NCI-H2196 (cell line): ENCODE results near the gene NKX6-1.

Experiments
- DNase-seq: peaks from one replicate; lab custom pipeline; 2025; ENCODE audit not compliant: unreplicated experiment; lab: John Stamatoyannopoulos, UW

NKX6-1 gene

DNA sequence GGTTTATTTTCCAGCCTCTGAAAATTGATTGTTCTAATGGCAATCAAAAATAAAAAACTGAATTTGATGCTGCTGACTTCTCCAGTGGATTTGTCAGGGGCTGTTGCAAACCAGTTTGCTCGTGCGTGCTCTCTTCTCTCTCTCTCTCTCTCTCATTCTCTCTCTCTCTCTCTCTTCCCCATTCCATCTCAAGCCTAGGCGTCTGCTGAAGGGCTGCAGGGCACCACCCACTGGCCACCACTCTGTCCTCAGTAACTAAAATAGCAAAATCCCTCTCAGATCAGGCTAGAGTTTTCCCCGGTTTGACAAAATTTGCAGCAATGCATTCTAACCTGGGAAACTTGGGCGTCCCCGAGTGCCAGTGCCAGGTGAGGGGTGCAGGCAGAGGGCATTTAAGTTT, 19.4 kb downstream of the NKX6-1 start:
- no peak for DNase-seq

DNA sequence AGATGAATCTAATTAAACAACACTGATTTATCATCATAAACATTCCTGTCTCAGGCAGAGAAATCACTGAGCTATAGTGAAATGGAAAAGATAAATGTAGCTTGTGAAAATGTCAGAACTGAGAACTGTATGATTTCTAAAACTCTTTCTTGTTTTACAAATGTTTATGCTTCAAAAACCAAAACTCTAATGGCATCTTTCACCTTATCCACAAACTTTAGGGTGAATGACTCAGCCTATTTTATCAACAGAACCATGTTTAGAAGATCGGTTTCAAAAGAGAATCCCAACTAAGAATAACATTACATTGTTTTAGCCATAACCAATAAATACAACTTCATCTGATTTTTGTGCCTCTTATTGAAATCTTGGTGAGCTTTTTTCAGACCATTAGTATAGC, 21.4 kb downstream of the NKX6-1 start:
- DNase-seq: no peak

DNA sequence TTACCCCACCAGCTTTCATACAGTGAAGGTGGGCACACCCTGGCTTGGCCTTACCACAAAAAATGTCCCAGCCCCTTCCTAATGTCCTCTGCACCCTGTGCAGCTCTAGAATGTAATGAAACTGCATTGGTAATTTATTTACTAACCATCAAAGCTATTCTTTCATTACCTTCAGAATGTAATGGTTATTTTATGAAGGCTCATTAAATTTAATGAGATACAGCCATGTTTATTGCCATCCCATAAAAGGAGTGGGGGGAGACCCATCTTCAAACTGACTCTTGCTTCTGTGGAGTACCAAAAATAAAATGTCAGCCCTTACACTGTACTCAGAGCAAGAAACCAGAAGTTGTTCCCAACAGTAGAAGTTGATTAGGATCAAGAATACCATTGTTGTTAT, 25.0 kb downstream of the NKX6-1 start:
- DNase-seq: no peak

DNA sequence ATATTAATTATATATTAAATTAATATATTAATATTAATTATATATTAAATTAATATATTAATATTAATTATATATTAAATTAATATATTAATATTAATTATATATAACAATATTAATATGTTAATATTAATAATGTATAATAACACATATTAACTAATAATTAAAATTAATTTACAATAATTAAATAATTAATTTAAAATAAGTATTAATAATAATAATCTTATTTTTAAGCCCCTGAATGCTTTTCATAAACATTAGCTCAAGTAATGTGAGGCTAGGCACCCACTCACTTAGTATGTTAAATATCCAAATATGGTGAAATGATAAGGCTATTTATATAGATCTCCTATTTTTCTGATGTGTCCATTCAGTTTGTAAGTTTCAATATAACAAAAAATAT, 26.9 kb downstream of the NKX6-1 start:
- no peak for DNase-seq

DNA sequence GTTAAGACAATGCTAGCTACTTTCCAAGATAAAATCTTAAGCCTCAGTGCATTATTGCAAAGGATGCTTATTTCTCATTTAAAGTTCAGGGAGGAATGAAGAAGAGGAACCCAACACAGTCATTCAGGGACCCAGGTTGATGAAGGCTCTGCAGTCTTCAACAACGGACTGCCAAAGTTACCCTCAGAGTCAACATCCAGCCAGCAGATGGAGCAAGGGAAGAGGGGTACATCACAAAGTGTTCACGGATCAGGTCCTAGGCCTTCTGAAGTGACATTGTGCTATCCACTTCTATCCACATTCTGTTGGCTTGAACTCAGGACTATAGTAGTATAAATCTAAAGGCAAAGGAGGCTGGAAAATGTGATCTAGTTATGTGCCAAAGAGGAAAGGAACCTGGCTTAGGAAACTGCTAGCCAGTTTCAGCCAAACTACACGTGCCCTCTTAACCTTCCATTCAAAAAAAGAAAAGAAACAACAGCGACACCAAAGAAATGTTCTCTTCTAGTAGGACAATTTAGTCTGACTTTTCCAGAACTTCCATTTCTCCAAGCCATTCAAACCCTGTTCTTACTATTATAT, 28.8 kb downstream of the NKX6-1 start:
- DNase-seq: no peak

DNA sequence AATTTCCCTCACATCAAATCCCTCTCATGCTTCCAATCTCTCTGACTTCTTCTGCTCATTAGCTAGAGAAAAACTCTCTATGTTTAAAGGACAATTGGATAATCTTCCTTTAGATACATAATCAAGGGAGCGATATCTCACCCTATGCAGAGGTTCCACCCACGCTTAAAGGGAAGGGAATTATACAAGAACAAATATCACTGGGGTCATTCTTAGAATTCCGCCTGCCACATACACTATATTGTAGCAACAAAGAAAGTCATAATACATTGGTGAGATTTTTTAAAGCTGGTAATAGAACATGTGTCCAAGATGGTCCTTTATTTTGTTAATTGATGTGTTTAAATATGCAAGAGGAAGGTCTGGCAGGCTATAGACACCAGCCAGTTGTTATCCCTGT, 31.5 kb downstream of the NKX6-1 start:
- no peak for DNase-seq

DNA sequence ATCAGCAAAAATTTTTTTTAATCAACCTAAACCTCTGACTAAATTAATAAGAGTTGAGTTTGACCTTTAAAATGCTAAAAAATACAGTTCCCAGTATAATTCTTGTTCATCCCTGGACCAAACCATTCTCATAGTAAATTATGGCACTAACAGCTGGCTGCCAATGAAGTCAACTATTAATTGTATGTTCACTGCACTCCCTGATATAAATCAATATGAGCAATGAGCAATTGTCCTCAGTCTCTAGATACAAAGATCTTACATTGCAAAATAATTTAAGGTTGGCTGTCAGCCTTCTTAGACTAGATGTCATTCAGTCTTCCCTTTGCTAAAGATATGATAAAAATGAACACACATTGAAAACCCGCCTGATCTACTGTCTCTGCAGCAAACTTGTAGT, 39.3 kb downstream of the NKX6-1 start:
- no peak for DNase-seq

DNA sequence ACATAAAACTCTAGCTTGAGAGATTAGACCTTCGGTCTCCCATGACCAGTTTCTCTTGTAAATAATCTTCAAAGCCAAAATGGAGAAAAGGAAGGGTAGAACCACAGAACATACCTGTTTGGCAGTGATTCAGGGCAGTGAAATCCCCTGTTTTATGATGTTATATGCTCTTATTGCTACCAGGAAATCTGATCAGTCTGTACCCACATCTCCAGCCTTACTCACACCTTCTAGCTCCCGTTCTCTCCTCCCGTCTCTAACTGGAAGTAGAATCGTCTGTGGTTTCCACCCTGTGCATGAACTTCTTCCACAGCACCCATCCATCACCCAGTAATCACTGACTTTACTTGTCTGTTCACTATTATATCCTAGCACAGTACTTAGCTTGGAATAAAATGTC, 42.9 kb downstream of the NKX6-1 start:
- DNase-seq: no peak

DNA sequence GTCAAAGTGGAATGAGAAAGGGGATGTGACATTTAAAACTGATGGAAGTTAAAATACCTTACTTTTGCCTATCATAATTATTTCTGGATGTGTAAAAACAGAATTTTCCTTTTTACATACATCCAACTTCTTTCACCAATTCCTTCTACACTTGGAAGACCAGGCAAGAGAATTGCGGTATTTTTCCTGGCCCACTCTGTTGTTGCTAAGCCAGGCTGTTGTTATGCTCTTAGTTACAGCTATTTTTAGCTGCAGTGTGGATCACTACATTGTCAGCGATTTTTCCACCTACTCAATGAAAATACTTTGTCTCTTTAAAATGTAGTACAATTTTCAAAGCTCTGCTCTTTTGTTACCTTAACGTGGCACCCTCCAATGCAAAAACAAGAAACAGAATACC, 43.4 kb downstream of the NKX6-1 start:
- no peak for DNase-seq

DNA sequence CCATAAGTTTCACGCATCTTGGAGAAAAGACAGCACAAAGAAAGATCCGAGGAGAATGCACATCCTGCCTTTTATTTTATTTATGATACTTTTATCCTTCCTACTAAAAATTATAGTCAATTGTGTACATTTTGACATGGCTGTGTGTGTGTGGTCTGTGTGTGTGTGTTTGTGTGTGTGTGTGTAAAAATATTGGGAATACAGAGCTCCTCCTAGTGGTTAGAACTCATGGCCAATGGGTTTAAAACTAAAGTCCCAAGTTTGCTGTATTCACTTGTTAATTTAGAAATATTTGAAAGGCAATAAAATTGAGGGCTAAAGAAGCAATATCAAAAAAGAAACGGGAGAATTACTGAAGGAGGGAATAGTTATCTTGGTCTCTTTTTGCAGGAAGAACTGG, 47.5 kb downstream of the NKX6-1 start:
- no peak for DNase-seq

DNA sequence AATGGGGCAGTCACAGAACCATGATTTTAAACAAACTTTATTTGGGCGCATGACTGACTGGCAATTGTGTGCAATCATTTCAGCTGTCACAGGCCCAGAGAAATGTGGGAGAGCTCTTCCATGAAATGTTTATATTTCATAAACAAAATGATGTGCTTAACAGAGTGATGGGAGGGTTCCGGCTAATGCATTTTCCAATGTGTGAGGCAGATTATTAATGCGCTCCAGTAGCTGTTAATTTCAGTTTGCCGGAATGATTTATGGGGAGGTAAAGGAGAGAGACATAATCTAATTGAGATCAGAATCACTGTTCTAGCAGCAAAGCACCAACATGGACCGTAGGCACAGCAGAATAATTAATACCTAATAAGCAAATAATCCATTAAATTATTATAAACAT, 55.6 kb downstream of the NKX6-1 start:
- no peak for DNase-seq

DNA sequence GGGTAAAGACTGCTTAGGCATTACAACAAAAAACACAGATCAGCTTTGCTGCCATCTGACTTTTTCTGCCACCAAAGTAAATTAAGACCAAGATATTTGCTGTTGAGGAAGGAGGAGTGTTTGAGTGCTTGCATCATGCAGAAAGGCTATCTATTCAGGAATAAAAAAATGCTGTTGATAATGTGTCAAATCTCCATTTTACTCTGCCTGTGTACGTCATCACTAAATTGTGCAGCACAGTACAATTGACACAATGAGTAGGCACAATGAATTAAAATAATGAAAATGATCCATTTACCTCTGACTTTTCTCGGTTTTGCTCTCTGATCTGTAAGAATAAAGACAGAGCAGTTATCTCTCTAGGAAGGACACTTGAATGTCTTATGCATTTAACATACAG, 56.3 kb downstream of the NKX6-1 start:
- DNase-seq: no peak
